HG03565 (cell line): Measurements from ENCODE around the gene LIF.
"Not testable (repeated sequence)": the region's sequence is repeated elsewhere in the genome, so short reads cannot be mapped to it uniquely, and the experiment has no call there.

Source experiments
- ATAC-seq: cut with Tn5 transposase; IDR thresholded peaks from one replicate; pipeline ENCODE4 v1.9.1; 2021; ENCODE audit warnings: mild to moderate bottlenecking, moderate library complexity; ENCODE audit not compliant: unreplicated experiment

LIF gene

GRCh38 chr22:30245181-30245984 is 1.2 kb downstream of the LIF start:
- ATAC-seq, result no peak

DNA sequence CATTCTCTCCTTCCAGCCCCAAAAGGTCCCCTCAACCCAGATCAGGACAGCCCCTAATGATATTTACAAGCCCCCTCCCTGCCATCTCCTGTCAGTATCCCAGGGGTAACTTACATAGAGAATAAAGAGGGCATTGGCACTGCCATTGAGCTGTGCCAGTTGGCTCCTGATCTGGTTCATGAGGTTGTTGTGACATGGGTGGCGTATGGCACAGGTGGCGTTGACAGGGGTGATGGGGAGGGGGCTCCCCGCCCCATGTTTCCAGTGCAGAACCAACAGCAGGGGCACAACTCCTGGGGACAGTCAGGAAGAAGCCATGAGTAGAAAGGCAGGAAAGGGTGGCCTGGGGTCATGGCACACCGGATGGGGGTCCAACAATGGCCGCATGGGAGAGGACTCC is 1.9 kb downstream of the LIF start:
- ATAC-seq, result no peak

- no peak for ATAC-seq
Observed at GRCh38 chr22:30244066-30244465, 2.5 kb downstream of the LIF start.

GRCh38 chr22:30243661-30244060 is 2.9 kb downstream of the LIF start:
- ATAC-seq, result no peak

DNA sequence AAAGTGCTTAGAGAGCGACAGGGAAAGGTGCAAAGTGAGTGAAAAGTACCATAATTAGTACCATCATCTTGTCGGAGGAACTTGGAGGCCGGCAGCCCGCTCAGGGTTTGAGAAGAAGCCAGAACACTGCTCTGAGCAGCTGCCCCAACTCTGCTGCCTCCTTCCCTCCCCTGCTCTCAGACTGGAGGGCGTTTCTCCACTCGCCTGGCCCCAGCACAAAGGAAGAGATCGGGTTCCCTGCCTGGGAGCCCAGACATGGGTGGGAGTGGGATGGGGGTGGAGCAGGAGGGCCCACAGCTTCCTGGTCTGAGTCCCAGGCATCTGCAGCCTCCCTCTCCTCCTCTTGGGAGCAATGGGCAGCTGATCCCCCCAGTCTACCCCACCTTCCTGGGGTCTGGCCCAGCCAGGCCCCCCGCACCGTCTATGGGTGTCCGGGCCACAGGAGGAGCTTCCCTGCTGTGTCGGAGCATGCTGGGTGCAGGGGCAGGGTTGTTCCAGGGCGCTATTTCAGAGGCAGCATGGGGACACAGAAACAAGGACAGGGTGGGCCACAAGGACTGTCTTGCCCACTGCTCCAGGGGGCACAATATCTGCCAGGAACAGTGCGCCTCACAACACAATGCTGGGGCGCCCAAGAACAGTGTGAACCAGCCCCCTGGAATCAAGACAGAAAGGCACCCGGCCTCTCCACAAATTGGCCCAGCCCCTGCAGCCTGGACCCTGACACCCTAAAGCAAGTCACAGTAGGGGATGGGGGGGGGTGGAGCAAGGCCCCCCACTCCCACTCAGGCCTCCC is 4.8 kb downstream of the LIF start:
- no peak for ATAC-seq

GRCh38 chr22:30240541-30241417 is 5.8 kb downstream of the LIF start:
- no peak for ATAC-seq

DNA sequence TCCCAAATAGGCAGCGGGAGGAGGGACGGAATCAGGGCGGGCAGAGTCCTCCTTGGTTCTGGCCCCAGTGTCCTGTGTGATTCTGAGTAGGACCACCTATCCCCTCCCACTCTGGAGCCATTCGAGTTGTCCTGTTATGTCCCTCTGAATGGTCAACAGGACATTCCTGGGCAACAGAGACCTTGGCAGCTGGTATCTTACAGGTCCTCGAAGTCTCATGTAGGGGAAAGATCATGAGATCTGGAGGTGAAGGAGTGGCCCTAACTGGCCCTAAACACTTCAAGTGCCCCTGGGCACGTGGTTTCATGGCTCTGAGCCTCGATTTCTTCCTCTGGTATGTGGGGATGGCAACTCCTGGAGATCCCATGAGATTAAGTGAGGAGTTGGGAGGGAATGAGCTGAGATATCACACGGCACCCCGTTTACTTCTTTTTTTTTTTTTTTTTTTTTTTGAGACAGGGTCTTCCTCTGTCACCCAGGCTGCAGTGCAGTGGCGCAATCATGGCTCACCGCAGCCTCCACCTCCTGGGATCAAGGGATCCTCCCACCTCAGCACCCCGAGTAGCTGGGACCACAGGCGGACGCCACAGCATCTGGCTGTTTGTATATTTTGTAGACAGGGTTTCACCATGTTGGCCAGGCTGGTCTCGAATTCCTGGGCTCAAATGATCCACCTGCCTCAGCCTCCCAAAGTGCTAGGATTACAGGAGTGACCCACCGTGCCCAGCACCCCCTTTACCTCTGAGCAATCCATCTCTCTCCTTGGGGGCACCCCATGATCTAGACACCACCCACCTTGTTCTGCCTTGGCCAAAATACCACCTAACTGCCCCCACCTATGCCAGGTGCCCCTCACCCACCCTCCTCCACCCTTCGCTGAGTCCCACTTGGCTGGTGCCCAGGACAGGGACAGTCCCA is 6.8 kb downstream of the LIF start:
- ATAC-seq, result no peak

GRCh38 chr22:30238661-30239487 is 7.7 kb downstream of the LIF start:
- ATAC-seq, result no peak

GRCh38 chr22:30238136-30238535 is 8.4 kb downstream of the LIF start:
- no peak for ATAC-seq

DNA sequence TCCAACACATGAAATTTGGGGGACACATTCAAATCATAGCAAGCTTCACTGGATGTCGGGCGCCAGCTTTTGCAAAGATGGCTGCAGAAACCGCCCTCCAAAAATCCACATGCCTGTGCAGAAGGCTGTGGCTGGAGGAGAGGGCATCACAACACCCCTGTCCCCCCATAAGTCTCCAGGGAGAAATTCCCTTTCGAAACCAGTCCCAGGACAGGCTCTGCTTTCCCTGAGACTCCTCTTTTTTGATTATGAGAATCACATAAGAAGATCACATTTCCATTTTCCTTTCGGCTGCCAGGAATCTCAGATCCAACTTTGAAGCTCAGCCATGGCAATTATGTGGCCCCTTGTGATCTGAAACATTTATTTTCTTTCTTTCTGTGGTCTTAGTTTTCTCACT is 9.7 kb downstream of the LIF start:
- ATAC-seq, result no peak

DNA sequence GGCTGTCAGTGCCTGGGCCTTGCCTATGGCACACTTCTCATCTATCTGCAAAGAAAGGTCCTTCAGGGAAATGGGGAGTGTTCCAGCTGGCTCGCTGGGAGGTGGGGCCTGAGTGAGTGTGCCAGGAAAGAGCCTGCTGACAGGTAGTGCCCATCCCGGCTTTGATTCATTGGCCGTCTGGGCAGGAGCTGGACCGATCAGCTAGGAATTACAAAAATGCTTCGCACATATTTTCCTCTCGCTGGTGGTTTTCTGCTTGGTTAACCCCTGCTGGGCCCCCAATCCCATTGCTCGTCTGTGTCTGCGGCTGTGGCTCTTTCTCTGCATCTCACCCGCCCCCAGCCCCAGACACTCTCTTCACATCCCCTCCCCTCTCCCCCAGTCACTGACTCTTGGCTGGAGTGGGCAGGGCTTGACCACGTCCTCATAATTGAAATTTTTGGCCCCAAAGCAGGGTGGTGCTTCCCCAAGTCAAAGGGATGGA is 10.8 kb downstream of the LIF start:
- no peak for ATAC-seq

GRCh38 chr22:30234786-30235470 is 11.6 kb downstream of the LIF start:
- ATAC-seq, result no peak

- not testable (repeated sequence) for ATAC-seq
Observed at GRCh38 chr22:30234325-30234724, 12.2 kb downstream of the LIF start.

DNA sequence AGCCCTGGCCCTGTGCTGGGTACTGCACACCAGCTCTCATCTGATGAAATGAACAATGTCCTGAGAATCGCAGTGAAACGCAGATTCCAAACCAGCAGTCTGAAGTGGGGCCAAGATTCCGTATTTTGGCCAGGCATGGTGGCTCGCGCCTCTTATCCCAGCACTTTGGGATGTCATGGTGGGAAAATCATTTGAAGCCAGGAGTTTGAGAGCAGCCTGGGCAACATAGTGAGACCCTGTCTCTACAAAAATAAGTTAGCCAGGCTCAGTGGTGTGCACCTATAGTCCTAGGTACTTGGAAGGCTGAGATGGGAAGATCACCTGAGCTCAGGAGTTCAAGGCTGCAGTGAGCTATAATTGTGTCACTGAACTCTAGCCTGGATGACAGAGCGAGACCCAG is 13.0 kb downstream of the LIF start:
- ATAC-seq, result no peak

- no peak for ATAC-seq
Observed at GRCh38 chr22:30232716-30233218, 13.8 kb downstream of the LIF start.

DNA sequence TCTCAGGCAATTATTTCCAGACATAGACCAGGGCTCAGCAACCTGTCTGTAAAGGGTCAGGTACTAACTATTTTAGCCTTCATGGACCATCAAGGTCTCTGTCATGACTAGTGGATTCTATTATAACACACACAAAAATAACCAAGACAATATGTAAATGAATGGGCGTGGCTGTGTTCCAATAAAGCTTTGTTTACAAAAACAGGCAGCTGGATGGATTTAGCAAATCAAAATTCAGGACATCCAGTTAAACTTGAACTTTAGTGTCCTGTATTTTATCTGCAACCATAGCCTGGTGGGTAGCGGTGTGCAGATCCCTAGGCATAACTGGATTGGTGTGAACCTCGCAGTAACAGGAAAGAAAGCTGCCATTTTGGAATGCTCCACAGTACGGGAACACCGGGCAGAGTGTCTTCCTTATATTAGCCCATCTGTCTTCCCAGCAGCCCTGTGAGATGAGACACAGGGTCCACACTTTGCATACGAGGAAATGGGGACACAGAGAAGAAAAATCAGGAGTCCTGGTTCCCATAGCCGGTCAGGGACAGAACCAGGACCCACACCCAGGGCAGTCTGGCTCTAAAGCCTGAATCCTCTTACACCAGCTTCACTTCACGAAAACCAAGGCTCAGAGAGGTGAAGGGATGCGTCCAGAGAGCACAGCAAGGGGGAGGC is 15.6 kb downstream of the LIF start:
- ATAC-seq, result no peak

DNA sequence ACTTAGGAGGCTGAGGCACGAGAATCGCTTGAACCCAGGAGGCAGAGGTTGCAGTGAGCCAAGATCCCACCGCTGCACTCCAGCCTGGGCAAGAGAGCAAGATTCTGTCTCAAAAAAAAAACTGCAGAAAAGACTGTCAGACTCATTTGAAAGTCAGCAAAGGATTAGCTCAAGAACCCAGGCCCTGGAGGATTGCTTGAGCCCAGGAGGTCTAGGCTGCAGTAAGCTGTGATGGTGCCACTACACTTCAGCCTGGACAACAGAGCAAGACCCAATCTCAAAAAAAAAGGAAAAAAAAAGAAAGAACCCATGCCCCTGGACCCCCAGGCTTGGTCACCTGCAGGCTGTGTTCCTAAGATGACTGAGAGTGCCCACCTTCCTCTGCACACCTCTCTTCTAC is 16.2 kb downstream of the LIF start:
- ATAC-seq, result no peak
